ENCODE data around the gene PHLPP2.
A peak's percentile ranks its signal among the peaks of the same experiment; 100 is the strongest.

Gene PHLPP2

GRCh38 chr16:71724320-71724751 is at the start of gene PHLPP2:
TSS of gene PHLPP2 (minus strand) at chr16:71724701. CDS start at chr16:71714795, 9,906 bp downstream.
- DNase-seq (ENCODE audit: low read depth): no peak
- in situ Hi-C loops (cut with HindIII; ENCODE audit: low sequenced_read_pairs): no loop called here
- TF ChIP-seq CTCF (IDR thresholded peaks at IDR 0.05; ENCODE audit: low read depth, low read length, missing control alignments): no peak
- H3K4me3 ChIP-seq (ENCODE audit: low read depth, low read length): peak within 1 kb of the TSS; percentile 84

DNA sequence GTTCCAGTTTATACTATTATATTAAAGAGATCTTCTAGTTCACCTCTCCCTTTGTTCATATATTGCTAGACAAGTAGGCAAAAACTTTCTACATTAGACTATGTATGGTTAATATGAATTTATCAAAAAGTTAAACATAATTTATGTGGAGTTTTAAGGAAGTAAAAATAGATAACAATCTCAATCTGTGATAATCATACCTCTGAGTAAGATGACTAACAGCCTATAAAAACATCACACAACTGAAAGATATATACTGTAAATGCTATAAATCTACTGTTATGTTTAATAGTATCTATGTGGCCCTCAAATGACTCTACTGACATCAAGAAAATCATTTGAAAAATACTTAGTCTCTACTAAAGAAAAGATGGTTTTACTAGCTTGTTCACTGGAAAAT is 47.1 kb upstream of the PHLPP2 start:
- no peak overlapping the region for H3K4me3 ChIP-seq (ENCODE audit: low read depth, low read length)
- no peak for DNase-seq (ENCODE audit: low read depth)
- no peak for TF ChIP-seq CTCF (IDR thresholded peaks at IDR 0.05; ENCODE audit: low read depth, low read length, missing control alignments)
- in situ Hi-C loops (cut with HindIII; ENCODE audit: low sequenced_read_pairs): no loop called here

DNA sequence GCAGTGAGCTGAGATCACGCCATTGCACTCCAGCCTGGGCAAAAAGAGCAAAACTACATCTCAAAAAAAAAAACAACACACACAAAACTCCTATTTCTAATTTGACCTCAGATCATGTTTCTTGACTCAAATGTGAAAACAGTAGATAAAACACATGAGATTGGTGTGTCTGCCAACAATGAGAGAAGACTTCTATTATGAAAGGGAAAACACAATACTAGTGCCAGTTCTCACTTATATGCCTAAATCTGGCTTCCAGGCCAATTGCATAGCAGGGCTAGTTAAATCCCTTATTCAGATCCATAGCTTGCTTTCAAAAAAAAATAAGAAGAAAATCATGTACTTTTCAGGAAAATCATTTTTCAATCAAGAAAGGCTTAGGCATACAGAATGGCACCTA is 44.7 kb upstream of the PHLPP2 start:
- in situ Hi-C loops (cut with HindIII; ENCODE audit: low sequenced_read_pairs): no loop called here
- DNase-seq (ENCODE audit: low read depth): no peak
- TF ChIP-seq CTCF (IDR thresholded peaks at IDR 0.05; ENCODE audit: low read depth, low read length, missing control alignments): no peak
- H3K4me3 ChIP-seq (ENCODE audit: low read depth, low read length): no peak overlapping the region

DNA sequence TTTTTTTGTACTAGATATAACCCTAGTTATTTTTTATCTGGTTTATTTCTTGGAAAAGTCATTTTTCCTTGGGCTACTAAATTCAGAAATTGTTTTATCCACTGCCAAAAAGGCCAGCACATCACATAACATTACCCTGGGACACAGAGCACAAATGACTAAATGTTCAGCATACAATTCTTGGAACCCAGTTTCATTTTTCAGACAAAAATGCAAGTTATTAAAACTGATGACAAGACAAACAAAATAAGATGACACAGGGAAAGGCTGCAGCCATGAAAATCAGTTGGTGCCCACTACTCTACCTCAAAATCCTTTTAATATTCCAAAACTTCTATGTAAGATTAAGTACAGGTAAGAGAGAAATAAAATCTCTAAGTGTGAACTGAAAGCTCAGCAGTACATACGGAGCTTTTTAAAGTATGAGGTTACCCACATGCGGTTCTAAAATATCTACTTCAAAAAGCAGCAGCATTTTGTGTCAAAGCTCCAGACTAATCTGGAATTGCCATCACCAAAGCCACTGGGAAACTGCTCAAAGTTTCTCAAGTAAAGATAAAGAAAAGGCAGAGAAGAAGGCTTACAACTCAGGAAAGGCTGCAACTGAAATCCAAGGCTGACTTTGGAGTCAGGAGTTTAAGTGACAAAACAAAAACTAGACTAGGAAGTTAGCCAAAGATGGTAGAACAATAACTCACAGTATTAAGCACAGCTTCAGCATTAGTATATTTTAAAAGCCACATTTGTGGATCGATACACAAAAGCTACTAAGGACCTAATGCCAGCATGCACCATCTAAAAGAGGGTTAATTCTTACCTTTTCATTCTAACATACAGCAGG is 42.8 kb upstream of the PHLPP2 start:
- in situ Hi-C loops (cut with HindIII; ENCODE audit: low sequenced_read_pairs): no loop called here
- DNase-seq (ENCODE audit: low read depth): no peak
- H3K4me3 ChIP-seq (ENCODE audit: low read depth, low read length): no peak overlapping the region
- no peak for TF ChIP-seq CTCF (IDR thresholded peaks at IDR 0.05; ENCODE audit: low read depth, low read length, missing control alignments)

DNA sequence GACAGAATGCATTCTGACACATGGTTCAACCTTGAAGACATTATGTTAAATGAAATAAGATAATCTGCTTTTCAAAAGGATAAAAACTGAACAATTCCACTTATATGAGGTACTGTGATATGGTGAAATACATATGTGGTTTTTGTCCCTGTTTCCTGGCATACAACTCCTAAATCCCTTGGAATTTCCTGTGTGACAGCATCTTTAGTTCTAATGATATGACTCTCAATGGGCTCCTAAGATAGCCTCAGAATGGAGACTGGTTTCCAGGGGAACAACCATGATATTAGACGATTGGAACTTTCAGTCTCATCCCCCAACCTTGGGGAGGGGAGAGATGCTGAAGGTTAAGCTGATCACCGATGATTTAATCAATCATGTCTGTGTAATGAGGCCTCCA is 37.7 kb upstream of the PHLPP2 start:
- H3K4me3 ChIP-seq (ENCODE audit: low read depth, low read length): no peak overlapping the region
- DNase-seq (ENCODE audit: low read depth): no peak
- in situ Hi-C loops (cut with HindIII; ENCODE audit: low sequenced_read_pairs): no loop called here
- no peak for TF ChIP-seq CTCF (IDR thresholded peaks at IDR 0.05; ENCODE audit: low read depth, low read length, missing control alignments)

DNA sequence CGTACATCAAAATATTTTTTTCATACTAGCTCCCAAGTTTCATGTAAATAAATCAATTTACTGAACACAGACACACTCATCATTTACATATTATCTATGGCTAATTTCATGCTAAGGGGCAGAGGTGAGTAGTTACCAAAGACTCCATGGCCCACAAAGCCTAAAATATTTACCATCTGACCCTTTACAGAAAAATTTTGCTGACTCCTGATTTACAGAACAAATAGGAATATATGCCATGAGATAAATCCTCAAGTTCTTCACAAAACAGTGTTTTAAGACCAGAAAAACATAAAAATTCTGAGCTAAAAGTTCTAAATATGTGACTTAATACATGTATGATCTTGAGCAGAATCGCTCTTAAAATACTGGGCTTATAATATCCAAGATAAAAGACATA is 36.6 kb upstream of the PHLPP2 start:
- DNase-seq (ENCODE audit: low read depth): no peak
- no peak overlapping the region for H3K4me3 ChIP-seq (ENCODE audit: low read depth, low read length)
- in situ Hi-C loops (cut with HindIII; ENCODE audit: low sequenced_read_pairs): no loop called here
- no peak for TF ChIP-seq CTCF (IDR thresholded peaks at IDR 0.05; ENCODE audit: low read depth, low read length, missing control alignments)
